ENCODE results near the gene TLN1.

DNA sequence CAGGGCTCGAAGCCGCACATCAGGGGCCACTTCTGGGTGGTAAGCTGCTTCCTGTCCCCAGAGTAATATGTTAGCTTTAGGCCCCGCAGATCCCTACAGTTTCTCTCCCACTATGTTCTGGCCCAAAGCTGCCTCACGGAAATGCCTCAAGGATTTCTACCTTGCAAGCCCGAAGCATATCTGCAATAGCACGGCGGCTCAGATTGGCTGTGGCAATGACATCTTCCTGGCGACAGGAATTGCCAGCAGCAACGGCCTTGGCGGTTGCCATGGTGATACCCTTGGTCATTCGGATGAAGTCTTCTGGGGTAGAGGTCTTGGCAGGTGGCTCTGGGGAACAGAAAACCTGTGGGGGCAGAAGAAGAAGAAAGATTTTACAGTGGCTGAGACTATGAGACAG lies 32.0 kb downstream of the TLN1 start:
- TF ChIP-seq POLR2A (IDR thresholded peaks at IDR 0.05) (no peak), CTCF (IDR thresholded peaks at IDR 0.05 in 4 of 5, conservative IDR thresholded peaks at IDR 0.05 in 1 of 5) (no peak)

Measured in gastrocnemius medialis (tissue), 4 donors.